ENCODE results near the gene SETMAR. TPM values are rescaled to one million over a fixed set of nuclear protein-coding genes. Genes with fewer than 3 reads are reported as not detected.

SETMAR gene
- total and polyA plus RNA-seq, 11 donors: 6.2 to 20.2 (median 13.8) TPM

- H3K27ac ChIP-seq: peak overlapping the region in 3 of 12 donors; percentile 5 to 41 (median 33)
Observed at GRCh38 chr3:4340411-4341335, 37.5 kb downstream of the SETMAR start.

GRCh38 chr3:4341336-4341675, 38.1 kb downstream of the SETMAR start:
- no peaks in the 10 kb centered on the region for H3K9me3 ChIP-seq
- ATAC-seq (no peak), DNase-seq (no peak)
- no peak overlapping the region for H3K4me3 ChIP-seq
- H3K27ac ChIP-seq: no peak overlapping the region
- peaks cover 0 to 15% (median 4%) of the 10 kb centered on the region in 12 donors for H3K4me1 ChIP-seq
- TF ChIP-seq CTCF (IDR thresholded peaks at IDR 0.05) (no peak), POLR2A (IDR thresholded peaks at IDR 0.05) (no peak)
- no peaks in the 10 kb centered on the region for H3K36me3 ChIP-seq
- H3K27me3 ChIP-seq: no peaks in the 10 kb centered on the region
- intact Hi-C loops (cut with DNase I): no loop called here

More at GRCh38 chr3:4340411-4341335, 37.5 kb downstream of the SETMAR start:
- Histone ChIP-seq H3K27me3 (no peaks in the 10 kb centered on the region), H3K36me3 (no peaks in the 10 kb centered on the region), H3K4me3 (no peak overlapping the region), H3K9me3 (no peaks in the 10 kb centered on the region), H3K4me1 (peaks cover 0 to 15% (median 4%) of the 10 kb centered on the region in 12 donors)
- TF ChIP-seq POLR2A (IDR thresholded peaks at IDR 0.05) (no peak), CTCF (IDR thresholded peaks at IDR 0.05) (no peak)
- WGBS, 4 donors: 71 to 74% (median 73%) methylated on average over 6 of the region's 6 CpGs
- no peak for DNase-seq
- intact Hi-C loops (cut with DNase I): no loop called here
- ATAC-seq: peak in 3 of 4 donors; percentile 34 to 57 (median 55)

GRCh38 chr3:4343258-4343657, 40.1 kb downstream of the SETMAR start:
- TF ChIP-seq CTCF (IDR thresholded peaks at IDR 0.05): no peak
- no peak for TF ChIP-seq POLR2A (IDR thresholded peaks at IDR 0.05)
- no peak for ATAC-seq

GRCh38 chr3:4350789-4351163, 47.6 kb downstream of the SETMAR start:
- 0 to 5% (median 1%) methylated on average over 2 of the region's 2 CpGs for WGBS, 4 donors
- Histone ChIP-seq H3K4me1 (peaks cover 0 to 20% (median 8%) of the 10 kb centered on the region in 12 donors), H3K4me3 (peak overlapping the region in 9 of 12 donors; percentile 19 to 55 (median 45)), H3K27me3 (no peaks in the 10 kb centered on the region), H3K9me3 (peaks cover 0 to 7% (median 0%) of the 10 kb centered on the region in 12 donors), H3K36me3 (no peaks in the 10 kb centered on the region), H3K27ac (peak overlapping the region in 10 of 12 donors; percentile 2 to 76 (median 60))
- ATAC-seq (peak; percentile 55 to 90 (median 84)), DNase-seq (peak in 3 of 5 donors; percentile 33 to 48 (median 45))
- intact Hi-C loops (cut with DNase I): loop anchor here (1.0 to 10.0 kb wide), 7 partner anchors 144 to 704 kb away; partner anchors contain the start of gene ITPR1 (in 3 of the 10)
- TF ChIP-seq CTCF (IDR thresholded peaks at IDR 0.05) (peak; percentile 62 to 88 (median 78)), POLR2A (IDR thresholded peaks at IDR 0.05) (no peak)

More at GRCh38 chr3:4343258-4343657, 40.1 kb downstream of the SETMAR start:
- WGBS, 4 donors: 94 to 100% (median 96%) methylated on average over 1 of the region's 1 CpG
- no peaks in the 10 kb centered on the region for H3K36me3 ChIP-seq
- peaks cover 0 to 5% (median 0%) of the 10 kb centered on the region in 12 donors for H3K9me3 ChIP-seq
- no peak overlapping the region for H3K4me3 ChIP-seq
- H3K27ac ChIP-seq: no peak overlapping the region
- DNase-seq: no peak
- no peaks in the 10 kb centered on the region for H3K27me3 ChIP-seq
- intact Hi-C loops (cut with DNase I): no loop called here
- peaks cover 0 to 15% (median 4%) of the 10 kb centered on the region in 12 donors for H3K4me1 ChIP-seq

All from heart left ventricle (tissue), 16 donors.